Cardiac septum (tissue), 1 donor: ENCODE measurements around the gene GJE1. TPM values are rescaled to one million over a fixed set of nuclear protein-coding genes. Genes with fewer than 3 reads are reported as not detected.
"Not testable (repeated sequence)": the region's sequence is repeated elsewhere in the genome, so short reads cannot be mapped to it uniquely, and the experiment has no call there.

ENCODE experiments used
- DNase-seq: peaks from one replicate; pipeline ENCODE4 v3.0.0-alpha.2; 2020; ENCODE audit warnings: low spot score
- intact Hi-C: fragments of 100-400 bp; cut with DNase I; formaldehyde crosslinking; loops from one replicate; pipeline ENCODE4 v1.14.0; 2022
- total RNA-seq: library from RNA; stranded (reverse); fragmentation: NEBNext Ultra II Directional; extraction: Animal tissue kit (Norgen Biotek cat#: 25700); gene quantifications from one replicate; pipeline ENCODE4 v1.2.1, GENCODE V29; 2021
- donor health status: DM: no; HTN: no; CAD: no.

The GJE1 gene
- total RNA-seq, 1 donor from 2014 or later, result not detected

DNA sequence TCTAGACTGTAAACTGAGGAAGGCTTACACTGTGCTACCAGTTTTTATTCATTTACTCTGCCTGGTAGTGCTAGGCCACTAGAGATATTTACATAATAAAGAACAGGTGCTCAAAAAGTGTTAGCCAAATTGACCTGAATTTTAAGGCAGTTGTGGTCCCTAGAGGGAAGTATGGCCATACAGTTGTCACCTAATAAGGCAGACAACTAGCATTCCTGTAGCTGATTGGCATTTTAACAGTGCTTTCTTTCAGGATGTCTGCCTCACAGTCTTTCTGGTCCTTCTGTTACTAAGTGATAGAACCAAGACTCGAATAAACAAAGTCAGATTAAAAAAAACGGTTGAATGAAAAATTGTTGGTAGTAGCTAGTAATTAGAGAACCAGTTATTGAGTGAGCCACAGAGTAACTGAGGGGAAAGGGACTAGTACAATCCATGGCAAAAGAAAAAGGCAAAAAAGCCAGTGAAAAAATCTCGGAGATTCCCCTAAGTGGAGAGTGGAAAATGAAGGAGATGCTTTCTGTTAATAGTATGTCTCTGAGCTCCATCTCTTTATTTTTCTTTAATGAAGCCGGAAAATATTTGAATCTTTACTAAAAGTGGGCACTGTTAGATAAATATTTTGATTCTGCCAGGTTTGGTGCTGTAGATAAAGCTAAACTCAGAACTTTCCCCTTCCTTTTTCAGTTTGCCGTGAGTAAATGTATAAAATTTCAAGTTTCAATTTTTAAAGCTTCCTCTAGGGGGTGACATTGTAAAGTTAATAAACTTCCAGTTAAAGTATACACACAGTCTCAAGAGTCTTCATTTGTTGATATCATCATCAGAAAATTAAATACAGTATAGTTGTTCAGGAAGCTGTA, 23.4 kb downstream of the GJE1 start:
- intact Hi-C loops, result no loop called here
- no peak for DNase-seq

DNA sequence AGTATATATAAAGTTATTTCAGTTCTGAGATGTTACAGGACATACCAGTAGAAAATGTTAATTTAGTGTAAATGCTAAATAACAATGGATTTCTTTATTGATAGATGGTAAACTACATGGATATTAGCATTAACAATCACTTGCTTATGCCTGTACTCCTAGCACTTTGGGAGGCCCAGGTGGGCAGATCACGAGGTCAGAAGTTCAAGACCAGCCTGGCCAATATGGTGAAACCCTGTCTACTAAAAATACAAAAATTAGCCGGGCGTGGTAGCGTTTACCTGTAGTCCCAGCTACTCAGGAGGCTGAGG, 24.0 kb downstream of the GJE1 start:
- intact Hi-C loops, DNase-seq: not testable (repeated sequence)

GRCh38 chr6:142162780-142163179, 30.1 kb downstream of the GJE1 start:
- DNase-seq, result no peak
- intact Hi-C loops, result no loop called here

DNA sequence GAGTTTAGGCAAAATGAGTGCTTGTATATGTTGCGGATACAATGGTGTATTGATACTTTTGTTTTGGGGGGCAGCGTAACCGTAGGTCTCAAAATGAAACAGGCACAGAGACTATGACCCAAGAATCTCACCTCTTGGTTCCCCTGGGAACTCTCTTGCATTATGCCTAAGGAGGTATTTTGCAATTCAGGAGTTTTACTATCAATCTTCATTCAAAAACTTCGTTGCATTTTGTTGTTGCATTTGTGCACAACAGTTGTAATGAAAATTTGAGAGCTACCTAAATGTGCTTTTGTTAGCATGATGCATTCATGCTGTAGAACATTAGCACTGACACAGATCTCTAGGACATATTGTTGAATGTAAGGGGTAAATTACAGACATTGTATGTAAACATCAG, 32.5 kb downstream of the GJE1 start:
- DNase-seq, result no peak
- intact Hi-C loops, result no loop called here

GRCh38 chr6:142167071-142167470, 34.3 kb downstream of the GJE1 start:
- intact Hi-C loops, result no loop called here
- no peak for DNase-seq

GRCh38 chr6:142167486-142167885, 34.8 kb downstream of the GJE1 start:
- intact Hi-C loops, result no loop called here
- DNase-seq, result no peak

DNA sequence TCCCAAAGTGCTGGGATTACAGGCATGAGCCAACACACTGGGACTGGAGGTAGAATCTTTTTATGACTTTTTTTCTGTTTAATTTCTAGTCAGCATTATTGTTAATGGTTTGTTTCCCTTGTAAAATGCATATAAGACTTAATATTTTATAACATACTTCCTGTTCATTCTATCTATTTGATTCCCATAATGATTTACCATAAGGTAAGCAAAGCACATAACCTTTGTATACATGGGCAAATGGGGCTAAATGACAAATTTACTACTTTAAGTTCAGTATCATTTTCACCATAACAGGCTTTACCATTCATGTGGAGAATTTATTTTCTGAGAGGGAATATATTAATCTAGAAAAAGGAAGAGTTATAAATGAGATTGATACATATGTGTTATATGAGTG, 38.6 kb downstream of the GJE1 start:
- intact Hi-C loops, result no loop called here
- DNase-seq, result no peak

GRCh38 chr6:142172758-142173157, 40.0 kb downstream of the GJE1 start:
- DNase-seq, result no peak
- intact Hi-C loops, result no loop called here

DNA sequence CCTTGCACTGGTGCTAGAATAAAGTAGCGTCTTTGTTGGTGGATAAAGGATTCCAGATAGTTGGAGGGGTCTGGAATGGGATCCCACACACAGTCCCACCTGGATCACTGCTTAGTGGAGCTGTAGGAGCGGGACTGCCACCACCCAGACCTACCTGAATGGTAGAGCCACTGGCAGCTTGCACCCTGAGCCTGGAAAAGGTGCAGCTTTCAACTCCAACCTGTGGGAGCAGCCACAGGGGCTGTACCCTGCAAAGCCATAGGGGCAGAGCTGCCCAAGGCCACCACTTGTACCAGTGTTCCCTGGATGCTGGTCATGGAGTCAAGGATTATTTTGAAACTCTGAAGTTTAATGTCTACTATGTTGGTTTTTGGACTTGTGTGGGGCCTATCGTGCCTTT, 41.3 kb downstream of the GJE1 start:
- no peak for DNase-seq
- intact Hi-C loops, result no loop called here

- DNase-seq, result no peak
- intact Hi-C loops, result no loop called here
These were observed 42.0 kb downstream of the GJE1 start for GRCh38 chr6:142174703-142175102.

GRCh38 chr6:142178129-142178528, 45.4 kb downstream of the GJE1 start:
- DNase-seq, result no peak
- intact Hi-C loops, result no loop called here

DNA sequence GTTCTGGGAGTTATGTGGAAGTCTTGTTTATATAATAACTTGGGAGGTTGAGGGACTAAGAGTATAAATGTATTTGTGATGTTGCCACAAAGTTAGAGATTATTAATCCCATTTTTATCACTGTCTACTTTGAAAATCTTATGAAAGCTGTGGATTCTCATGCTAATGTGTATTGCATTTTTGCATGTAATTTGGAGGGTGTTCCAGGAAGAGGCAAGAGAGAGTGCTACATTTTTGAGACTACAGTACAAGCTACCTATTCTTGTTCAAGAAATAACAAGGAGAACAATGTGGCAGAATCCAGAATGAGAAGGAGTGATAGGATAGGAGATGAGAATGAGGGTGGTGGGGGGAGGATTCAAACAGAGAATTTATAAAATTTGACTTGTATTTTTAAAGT, 49.3 kb downstream of the GJE1 start:
- intact Hi-C loops, result no loop called here
- DNase-seq, result no peak

GRCh38 chr6:142183351-142183750, 50.6 kb downstream of the GJE1 start:
- no peak for DNase-seq
- intact Hi-C loops, result no loop called here

DNA sequence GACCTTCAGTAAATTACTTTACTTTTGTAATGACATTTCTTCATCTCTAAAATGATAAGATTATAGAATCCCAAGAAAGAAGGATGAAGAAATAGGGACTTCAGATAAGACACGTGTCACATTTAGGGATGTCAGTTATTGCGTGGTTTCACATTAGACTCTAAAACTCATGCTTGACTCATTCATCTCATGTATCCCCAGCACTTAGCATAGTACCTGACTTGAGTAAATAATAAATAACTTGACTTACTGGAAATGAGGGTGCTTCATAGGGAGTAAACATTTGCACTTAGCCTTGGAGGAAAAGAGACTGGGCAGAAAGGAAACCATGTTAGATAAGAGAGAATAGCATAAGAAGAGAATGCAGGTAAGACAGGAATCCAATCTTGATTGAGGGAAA, 51.6 kb downstream of the GJE1 start:
- no peak for DNase-seq
- intact Hi-C loops, result no loop called here

Other genes starting within 250 kb of the GJE1 start
- gene NMBR, start 14.2 kb downstream of the GJE1 start, total RNA-seq, result not detected
- 34.1 TPM for gene VTA1, start 14.3 kb downstream of the GJE1 start, total RNA-seq
- gene ADGRG6, start 169.1 kb downstream of the GJE1 start, total RNA-seq, result 2.3 TPM